CD14-positive monocyte (primary cell): ENCODE measurements around the gene TJP1. TPM values are rescaled to one million over a fixed set of nuclear protein-coding genes. Genes with fewer than 3 reads are reported as not detected.

Source experiments
- DNase-seq, 3 donors: peaks; one replicate each; pipeline ENCODE4 v3.0.0-alpha.2; 2011 to 2022
- H2AFZ ChIP-seq: 2 replicates; pipeline ENCODE4 v1.6.0; 2012; ENCODE audit warnings: mild to moderate bottlenecking, low read depth, low read length, inconsistent platforms; ENCODE audit not compliant: insufficient read depth, poor library complexity, severe bottlenecking
- H3K27ac ChIP-seq, 2 donors: 1 replicate in 1 of 2; 2 replicates in 1 of 2; pipeline ENCODE4 v1.5.1; 2012 to 2013; ENCODE audit warnings: low read length in 2 of 2, control low read depth in 1 of 2, inconsistent platforms in 1 of 2, low read depth in 1 of 2, mild to moderate bottlenecking in 1 of 2
- H3K27me3 ChIP-seq, 2 donors: one replicate each; pipeline versions ENCODE4 v1.6.0 to v1.6.1; 2011 to 2013; ENCODE audit warnings: low read length in 2 of 2; ENCODE audit not compliant: control insufficient read depth in 2 of 2, insufficient read depth in 2 of 2
- H3K36me3 ChIP-seq, 2 donors: replicated peaks in 1 of 2; 1 replicate in 1 of 2; 2 replicates in 1 of 2; pipeline versions ENCODE4 v1.5.1 to v1.6.1; 2012 to 2013; ENCODE audit warnings: low read length in 2 of 2, control low read depth in 1 of 2, inconsistent platforms in 1 of 2, mild to moderate bottlenecking in 1 of 2; ENCODE audit not compliant: insufficient read depth in 2 of 2, control insufficient read depth in 1 of 2
- H3K4me1 ChIP-seq, 2 donors: 1 replicate in 1 of 2; 2 replicates in 1 of 2; pipeline versions ENCODE4 v1.5.1 to v1.6.1; 2012 to 2013; ENCODE audit warnings: low read length in 2 of 2, control low read depth in 1 of 2, inconsistent platforms in 1 of 2, mild to moderate bottlenecking in 1 of 2, moderate library complexity in 1 of 2; ENCODE audit not compliant: insufficient read depth in 2 of 2, control insufficient read depth in 1 of 2
- H3K4me2 ChIP-seq: replicated peaks from 2 replicates; pipeline ENCODE3; 2012; ENCODE audit warnings: low read length, moderate library complexity, mild to moderate bottlenecking; ENCODE audit not compliant: poor library complexity, severe bottlenecking; ENCODE audit errors: extremely low read depth
- H3K4me3 ChIP-seq, 3 experiments: fragments of 200-600 bp in 1 of 3; sonication (generic) in 1 of 3; replicated peaks in 1 of 3; 1 replicate in 2 of 3; 2 replicates in 1 of 3; pipeline ENCODE4 v1.5.1; 2011 to 2013; ENCODE audit warnings: low read length in 3 of 3, mild to moderate bottlenecking in 3 of 3, control low read depth in 2 of 3, low read depth in 2 of 3, inconsistent platforms in 1 of 3, moderate library complexity in 1 of 3
- H3K79me2 ChIP-seq: 2 replicates; pipeline ENCODE4 v1.6.0; 2012; ENCODE audit warnings: mild to moderate bottlenecking, control low read depth, inconsistent platforms, low read length, moderate library complexity; ENCODE audit not compliant: insufficient read depth
- H3K9ac ChIP-seq: 2 replicates; pipeline ENCODE4 v1.6.0; 2017; ENCODE audit warnings: low read length, mild to moderate bottlenecking; ENCODE audit not compliant: insufficient read depth, poor library complexity, severe bottlenecking
- H3K9me3 ChIP-seq, 2 donors: replicated peaks in 1 of 2; 1 replicate in 1 of 2; 2 replicates in 1 of 2; pipeline versions ENCODE4 v1.5.1 to v1.6.1; 2012 to 2013; ENCODE audit warnings: low read length in 2 of 2, control low read depth in 1 of 2; ENCODE audit not compliant: control insufficient read depth in 1 of 2, insufficient read depth in 1 of 2
- H4K20me1 ChIP-seq: 2 replicates; pipeline ENCODE4 v1.6.0; 2012; ENCODE audit warnings: mild to moderate bottlenecking, low read length, control low read depth, moderate library complexity; ENCODE audit not compliant: insufficient read depth
- H3K27ac Mint-ChIP-seq, 7 donors: one replicate each; pipeline ENCODE4 v1.8.0; 2020; ENCODE audit warnings: mild to moderate bottlenecking in 7 of 7, mixed read lengths in 7 of 7, moderate library complexity in 6 of 7, inconsistent platforms in 2 of 7
- H3K27me3 Mint-ChIP-seq, 3 donors: one replicate each; pipeline ENCODE4 v1.8.0; 2021 to 2022; ENCODE audit warnings: low read depth in 3 of 3, mild to moderate bottlenecking in 3 of 3, mixed read lengths in 3 of 3, moderate library complexity in 3 of 3, inconsistent platforms in 1 of 3
- H3K36me3 Mint-ChIP-seq, 2 donors: one replicate each; pipeline ENCODE4 v1.8.0; 2020; ENCODE audit warnings: mixed read lengths in 2 of 2, inconsistent platforms in 1 of 2, mild to moderate bottlenecking in 1 of 2
- H3K4me1 Mint-ChIP-seq: one replicate; pipeline ENCODE4 v1.8.0; 2020; ENCODE audit warnings: mild to moderate bottlenecking, mixed read lengths
- H3K4me3 Mint-ChIP-seq, 2 donors: one replicate each; pipeline ENCODE4 v1.8.0; 2020; ENCODE audit warnings: mild to moderate bottlenecking in 2 of 2, mixed read lengths in 2 of 2, moderate library complexity in 1 of 2
- H3K9me3 Mint-ChIP-seq, 7 donors: one replicate each; pipeline ENCODE4 v1.8.0; 2020 to 2022; ENCODE audit warnings: mixed read lengths in 7 of 7, mild to moderate bottlenecking in 6 of 7, moderate library complexity in 6 of 7, inconsistent platforms in 2 of 7
- WGBS: methylation state at CpG from one replicate; pipeline ENCODE4 v1.1.5; 2013; ENCODE audit warnings: missing lambda C conversion rate; ENCODE audit not compliant: insufficient coverage; 5-methylcytosine and 5-hydroxymethylcytosine counted together
- intact Hi-C, 2 donors: fragments of 100-400 bp; cut with micrococcal nuclease; formaldehyde crosslinking; loops; one replicate each; pipeline versions ENCODE4 v1.15.0 to v1.15.1; 2023
- polyA plus RNA-seq, 3 donors: library from polyadenylated mRNA; depleted of rRNA in 1 of 3; unstranded in 2 of 3; stranded (reverse) in 1 of 3; fragments of 300-500 nt in 2 of 3; fragments of >200 nt in 1 of 3; fragmentation: Illumina TruSeq in 2 of 3; gene quantifications; 1 replicate in 2 of 3; 2 replicates in 1 of 3; pipeline ENCODE4 v1.2.3, GENCODE V29; 2012 to 2021
- TF ChIP-seq, protein P1 (sequence below): fragments of 200-600 bp; IDR thresholded peaks from one replicate; pipeline ENCODE4 v1.8.0; 2022; ENCODE audit warnings: antibody characterized with exemption, mild to moderate bottlenecking

TJP1 gene
- polyA plus RNA-seq, 3 donors, result not detected

DNA sequence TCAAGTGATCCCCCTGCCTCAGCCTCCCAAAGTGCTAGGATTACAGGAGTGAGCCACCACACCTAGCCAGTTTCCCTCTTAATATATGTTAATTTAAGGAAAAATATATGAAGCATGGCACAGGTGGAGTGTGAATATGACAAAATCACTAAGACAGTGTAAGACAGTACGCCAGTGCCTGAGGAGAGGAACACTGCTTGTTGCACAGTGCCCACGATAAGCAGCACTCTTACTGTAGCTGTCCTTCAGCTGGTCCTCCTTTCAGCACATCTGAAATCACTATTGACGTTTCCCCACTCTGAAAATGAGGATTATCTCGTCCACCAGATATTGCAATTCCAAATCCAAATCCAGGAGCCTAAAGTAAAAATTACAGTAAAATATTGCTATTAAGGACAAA, 49.3 kb downstream of the TJP1 start:
- Mint-ChIP-seq H3K27me3 (peaks cover 2 to 11% (median 2%) of the 10 kb centered on the region in 3 donors), H3K4me1 (no peaks in the 10 kb centered on the region), H3K36me3 (no peaks in the 10 kb centered on the region), H3K27ac (no peak overlapping the region), H3K9me3 (no peaks in the 10 kb centered on the region), H3K4me3 (no peak overlapping the region)
- no CpG with 5 or more reads among the region's 4 CpGs for WGBS
- TF ChIP-seq, protein P1, sequence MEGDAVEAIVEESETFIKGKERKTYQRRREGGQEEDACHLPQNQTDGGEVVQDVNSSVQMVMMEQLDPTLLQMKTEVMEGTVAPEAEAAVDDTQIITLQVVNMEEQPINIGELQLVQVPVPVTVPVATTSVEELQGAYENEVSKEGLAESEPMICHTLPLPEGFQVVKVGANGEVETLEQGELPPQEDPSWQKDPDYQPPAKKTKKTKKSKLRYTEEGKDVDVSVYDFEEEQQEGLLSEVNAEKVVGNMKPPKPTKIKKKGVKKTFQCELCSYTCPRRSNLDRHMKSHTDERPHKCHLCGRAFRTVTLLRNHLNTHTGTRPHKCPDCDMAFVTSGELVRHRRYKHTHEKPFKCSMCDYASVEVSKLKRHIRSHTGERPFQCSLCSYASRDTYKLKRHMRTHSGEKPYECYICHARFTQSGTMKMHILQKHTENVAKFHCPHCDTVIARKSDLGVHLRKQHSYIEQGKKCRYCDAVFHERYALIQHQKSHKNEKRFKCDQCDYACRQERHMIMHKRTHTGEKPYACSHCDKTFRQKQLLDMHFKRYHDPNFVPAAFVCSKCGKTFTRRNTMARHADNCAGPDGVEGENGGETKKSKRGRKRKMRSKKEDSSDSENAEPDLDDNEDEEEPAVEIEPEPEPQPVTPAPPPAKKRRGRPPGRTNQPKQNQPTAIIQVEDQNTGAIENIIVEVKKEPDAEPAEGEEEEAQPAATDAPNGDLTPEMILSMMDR, result no peak
- Histone ChIP-seq H3K4me3 (no peak overlapping the region), H3K4me1 (no peaks in the 10 kb centered on the region), H3K79me2 (no peaks in the 10 kb centered on the region), H2AFZ (no peak overlapping the region), H3K9me3 (no peaks in the 10 kb centered on the region), H3K27me3 (no peaks in the 10 kb centered on the region), H3K27ac (no peak overlapping the region), H3K4me2 (no peak overlapping the region), H4K20me1 (no peaks in the 10 kb centered on the region), H3K36me3 (no peaks in the 10 kb centered on the region), H3K9ac (no peak overlapping the region)
- intact Hi-C loops, result no loop called here
- no peak for DNase-seq

DNA sequence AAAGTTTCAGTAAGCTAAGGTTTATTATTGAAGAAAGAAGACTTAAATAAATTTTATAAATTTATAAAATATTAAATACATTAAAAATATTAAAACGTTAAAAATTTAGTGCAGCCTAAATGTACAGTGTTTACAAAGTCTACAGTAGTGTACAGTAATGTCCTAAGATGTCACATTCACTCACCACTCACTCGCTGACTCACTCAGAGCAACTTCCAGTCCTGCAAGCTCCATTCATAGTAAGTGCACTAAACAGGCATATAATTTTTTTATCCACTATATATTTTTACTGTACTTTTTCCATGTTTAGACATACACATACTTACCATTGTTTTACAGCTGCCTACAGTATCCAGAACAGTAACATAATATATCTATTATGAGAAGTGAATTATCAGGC, 51.5 kb downstream of the TJP1 start:
- Histone ChIP-seq H3K4me3 (no peak overlapping the region), H3K4me1 (no peaks in the 10 kb centered on the region), H3K36me3 (no peaks in the 10 kb centered on the region), H4K20me1 (no peaks in the 10 kb centered on the region), H3K4me2 (no peak overlapping the region), H3K27ac (no peak overlapping the region), H3K27me3 (no peaks in the 10 kb centered on the region), H3K9me3 (no peaks in the 10 kb centered on the region), H2AFZ (no peak overlapping the region), H3K79me2 (no peaks in the 10 kb centered on the region), H3K9ac (no peak overlapping the region)
- Mint-ChIP-seq H3K36me3 (no peaks in the 10 kb centered on the region), H3K27ac (no peak overlapping the region), H3K4me3 (no peak overlapping the region), H3K4me1 (no peaks in the 10 kb centered on the region), H3K27me3 (peaks cover 2 to 13% (median 11%) of the 10 kb centered on the region in 3 donors), H3K9me3 (no peaks in the 10 kb centered on the region)
- no CpG with 5 or more reads among the region's 2 CpGs for WGBS
- DNase-seq, result no peak
- intact Hi-C loops, result no loop called here
- TF ChIP-seq, protein P1, result no peak
